Activated naive CD4-positive, alpha-beta T cell treated with Interleukin-2 at 50 U/mL for 16 hours (primary cell): ENCODE results near the gene CUEDC1.

ENCODE experiments used
- DNase-seq: peaks from one replicate; pipeline ENCODE4 v3.0.0-alpha.2; 2020

Gene CUEDC1

DNA sequence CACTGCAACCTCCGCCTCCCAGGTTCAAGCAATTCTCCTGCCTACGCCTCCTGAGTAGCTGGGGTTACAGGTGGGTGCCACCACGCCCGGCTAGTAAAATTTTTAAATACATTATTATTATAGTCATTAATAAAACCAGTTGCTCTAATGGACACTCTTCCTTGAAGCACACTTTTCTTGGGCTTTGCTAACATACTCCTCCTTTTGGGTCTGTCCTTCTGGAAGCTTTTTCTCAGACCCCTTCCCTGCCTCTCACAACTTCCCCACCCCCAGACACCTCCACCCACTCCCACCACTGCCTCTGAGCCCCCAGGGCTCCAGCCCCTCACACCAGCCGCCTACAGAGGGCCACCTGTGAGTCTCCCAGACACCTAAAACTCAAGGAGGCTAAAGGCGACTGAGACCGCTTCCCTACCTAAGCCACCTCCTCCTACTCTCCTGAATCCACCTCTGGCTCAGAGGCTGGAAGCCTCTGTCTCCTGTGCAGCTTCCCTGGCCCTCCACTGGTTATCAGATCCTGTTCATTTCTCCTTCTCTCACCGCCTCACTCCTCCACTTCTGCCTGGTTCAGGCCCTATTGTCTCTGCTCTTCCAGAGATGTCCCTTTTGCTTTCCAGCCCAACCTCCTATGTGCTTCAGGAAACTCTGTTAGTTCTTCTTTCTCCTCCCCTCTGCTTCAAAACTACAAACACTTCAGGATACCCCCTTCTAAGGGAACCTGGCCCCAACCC is 2.1 kb upstream of the CUEDC1 start:
- no peak for DNase-seq

GRCh38 chr17:57956291-57957119 is 1.3 kb upstream of the CUEDC1 start:
- DNase-seq = peak; percentile 38

DNA sequence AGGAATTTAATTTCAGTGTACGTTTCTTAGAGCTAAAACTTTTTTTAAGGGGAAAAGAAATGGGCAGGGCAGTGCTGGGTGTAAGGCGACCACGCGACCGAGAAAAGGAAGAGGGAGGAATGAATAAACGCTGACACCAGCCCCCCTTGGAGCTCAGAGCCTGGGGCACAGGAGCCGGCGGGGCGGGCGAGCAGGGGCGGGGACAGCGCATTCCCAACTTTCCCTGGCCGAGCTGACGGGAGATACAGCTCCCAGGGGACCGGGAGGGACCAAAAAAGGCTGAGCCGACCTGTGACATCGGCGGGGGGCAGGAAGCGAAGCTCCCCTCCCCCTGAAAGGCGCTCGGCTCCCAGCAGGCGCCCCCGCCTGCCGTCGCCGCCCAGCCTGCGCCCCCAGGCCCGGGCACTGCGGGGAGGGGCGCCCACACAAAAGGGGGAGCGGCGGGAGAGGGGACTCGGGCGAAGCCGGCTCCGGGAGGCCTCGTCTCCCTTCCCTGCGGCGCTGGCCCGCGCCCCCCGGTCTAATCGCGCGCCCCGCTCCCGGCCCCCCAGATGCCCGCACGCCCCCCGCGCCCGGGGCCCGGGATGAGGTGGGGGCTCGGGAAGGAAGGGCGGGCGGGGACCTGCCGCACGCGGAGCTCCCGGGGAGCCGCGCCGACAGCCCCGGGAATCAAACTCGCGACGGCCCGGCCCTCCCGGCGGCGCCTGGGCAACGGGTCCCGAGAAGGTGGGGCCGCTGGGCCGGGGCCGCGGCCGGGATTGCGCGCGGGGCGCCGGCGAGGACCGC is 622 bp downstream of the CUEDC1 start:
- DNase-seq = no peak

DNA sequence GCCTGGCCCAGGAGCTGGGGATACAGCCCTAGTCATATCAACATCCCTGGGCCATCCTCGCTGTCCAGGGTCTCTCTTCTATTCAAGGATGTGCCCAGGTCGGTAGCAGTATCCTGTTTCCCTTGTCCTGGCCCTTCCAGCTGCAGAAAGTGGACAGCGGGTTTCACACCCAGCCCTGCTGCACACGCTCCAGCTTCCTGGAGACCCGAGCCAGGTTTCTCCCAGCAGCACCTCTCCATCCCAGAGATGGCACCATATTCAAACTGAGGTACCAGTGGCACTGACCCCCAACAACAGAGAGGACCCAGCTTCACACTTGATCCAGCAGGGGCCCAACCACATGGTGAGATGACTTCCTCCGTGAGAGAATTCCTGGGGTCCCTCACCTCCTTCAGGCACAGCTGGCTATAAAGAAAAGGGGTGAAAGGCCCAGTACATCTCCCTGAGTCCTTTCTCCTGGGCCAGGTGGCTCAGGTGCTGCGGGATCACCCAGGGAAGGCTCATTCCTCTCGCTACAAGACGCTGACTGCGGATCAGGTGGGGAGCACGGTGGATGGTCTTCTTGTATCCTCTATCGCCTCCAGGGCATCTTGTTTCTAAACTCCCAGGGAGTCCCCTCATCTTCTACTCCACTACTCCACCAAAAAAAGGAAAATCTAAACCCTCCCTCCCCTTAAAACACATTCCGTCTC is 1.4 kb downstream of the CUEDC1 start:
- DNase-seq = no peak

DNA sequence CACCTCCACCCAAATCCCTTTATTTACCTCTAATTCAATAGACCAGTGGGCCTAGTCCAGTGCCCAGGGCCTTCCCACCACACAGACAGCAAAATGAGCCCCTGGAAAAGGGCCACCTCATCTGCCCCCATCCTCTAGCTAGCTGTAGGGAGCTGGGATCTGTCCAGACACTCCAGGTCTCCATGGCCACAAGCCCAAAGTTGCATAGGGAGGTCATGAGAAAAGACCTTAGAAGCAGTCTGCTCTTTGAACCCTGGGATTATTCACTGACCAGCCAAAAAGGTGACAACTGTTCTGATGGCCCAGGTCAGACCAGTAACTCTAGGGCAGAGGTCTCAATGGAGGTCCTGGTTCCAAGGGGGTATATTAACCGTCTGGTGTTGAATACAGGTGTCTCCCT is 2.0 kb downstream of the CUEDC1 start:
- no peak for DNase-seq

- no peak for DNase-seq
Observed at GRCh38 chr17:57949649-57950048, 5.6 kb downstream of the CUEDC1 start.

DNA sequence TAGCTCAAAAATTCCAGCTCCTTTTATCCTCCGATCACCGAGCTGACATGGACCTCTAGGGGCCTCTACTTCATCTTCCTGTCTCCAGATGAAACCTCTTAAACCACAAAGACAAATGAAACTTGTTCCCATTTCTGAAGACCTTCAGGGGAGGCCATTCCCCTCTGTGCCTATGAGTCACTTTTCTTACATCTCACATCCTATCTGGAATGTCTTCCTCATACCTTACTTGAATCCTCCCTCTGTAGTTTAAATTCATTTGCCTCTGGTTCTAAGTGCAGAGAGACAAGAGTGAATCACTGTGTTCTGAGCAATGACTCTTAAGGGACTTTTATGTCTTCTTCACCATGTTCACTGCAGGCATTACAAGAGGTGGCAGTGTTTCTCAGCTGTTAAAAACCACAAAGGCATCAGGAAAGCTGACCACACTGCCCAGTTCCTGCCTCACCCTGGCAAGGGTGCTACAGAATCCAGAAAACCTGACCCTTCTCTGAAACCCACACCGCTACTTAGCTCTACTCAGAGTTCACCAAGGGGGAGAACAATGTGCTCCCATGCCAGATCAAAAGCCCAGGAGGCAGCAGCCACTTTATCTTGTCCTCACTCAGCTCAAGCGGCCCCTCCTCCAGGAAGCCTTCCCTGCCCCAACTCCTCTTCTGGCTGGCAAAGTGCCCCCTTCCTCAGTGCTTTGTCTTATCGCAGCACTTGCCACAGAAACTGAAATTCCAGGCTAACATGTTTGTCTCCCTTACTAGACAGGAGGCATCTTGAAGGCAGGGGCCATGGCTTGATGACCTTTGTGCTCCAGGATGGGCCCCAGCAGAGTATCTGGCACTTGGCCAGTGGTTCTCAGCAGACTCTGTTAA is 6.4 kb downstream of the CUEDC1 start:
- DNase-seq = no peak

- no peak for DNase-seq
Observed at GRCh38 chr17:57948169-57948554, 7.0 kb downstream of the CUEDC1 start.

DNA sequence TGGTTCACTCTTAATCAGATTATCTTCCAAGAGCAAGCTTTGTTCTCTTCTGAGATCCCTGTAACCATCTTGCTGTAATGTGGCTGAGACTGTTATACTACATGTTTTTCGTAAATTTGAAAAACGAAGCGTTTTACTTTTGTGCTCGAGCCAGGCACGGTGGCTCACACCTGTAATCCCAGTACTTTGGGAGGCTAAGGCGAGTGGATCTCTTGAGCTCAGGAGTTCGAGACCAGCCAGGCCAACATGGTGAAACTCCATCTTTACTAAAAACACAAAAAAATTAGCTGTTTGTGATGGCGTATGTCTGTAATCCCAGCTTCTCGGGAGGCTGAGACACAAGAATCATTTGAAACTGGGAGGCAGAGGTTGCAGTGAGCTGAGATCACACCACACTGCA is 7.8 kb downstream of the CUEDC1 start:
- no peak for DNase-seq

DNA sequence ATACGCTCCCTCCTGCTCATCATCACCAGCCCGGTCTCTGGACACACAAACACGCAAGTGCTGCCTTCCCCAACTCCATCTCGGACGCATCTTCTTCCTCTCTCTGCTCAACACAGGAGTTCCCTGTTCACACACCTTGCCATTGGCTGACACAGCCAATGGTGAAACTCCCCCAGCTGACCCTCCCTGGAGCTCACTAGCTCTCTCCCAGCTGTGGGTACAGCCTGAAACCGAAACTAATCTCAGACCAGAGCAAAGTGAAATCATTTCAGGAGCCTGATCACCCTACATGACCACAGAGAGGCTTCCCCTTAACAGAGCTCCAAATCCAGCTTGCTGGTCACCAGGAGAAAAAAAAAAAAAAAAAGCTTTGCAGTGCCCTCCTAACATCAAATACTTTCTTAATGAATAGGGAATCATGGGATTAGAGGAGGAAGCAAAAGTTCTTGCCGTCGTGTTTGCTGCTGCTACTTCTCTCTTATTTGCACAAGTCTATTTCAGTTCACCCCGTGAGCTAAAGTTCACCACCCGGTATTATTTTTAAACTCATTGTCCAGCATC is 8.3 kb downstream of the CUEDC1 start:
- peak; percentile 20 for DNase-seq

GRCh38 chr17:57945996-57946797 is 9.0 kb downstream of the CUEDC1 start:
- no peak for DNase-seq

GRCh38 chr17:57944908-57945307 is 10.3 kb downstream of the CUEDC1 start:
- no peak for DNase-seq

DNA sequence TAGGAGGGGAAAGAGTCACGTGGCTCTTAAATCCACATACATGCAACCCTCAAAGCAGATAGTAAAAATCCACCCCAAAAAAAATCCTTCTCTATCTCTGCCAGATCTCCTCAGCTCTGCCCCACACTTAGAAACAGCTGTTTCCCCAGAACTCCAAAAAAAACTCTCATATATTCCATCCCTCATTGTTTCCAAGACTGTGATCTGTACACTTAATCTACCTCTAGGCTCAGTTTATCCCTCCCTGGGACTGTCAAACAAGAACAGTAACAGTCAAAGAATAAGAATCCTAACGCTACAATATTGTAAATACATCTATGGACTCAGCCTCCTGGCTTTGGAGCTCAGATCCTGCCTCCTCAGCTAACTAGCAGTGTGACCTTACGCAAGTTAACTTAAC is 11.6 kb downstream of the CUEDC1 start:
- no peak for DNase-seq

DNA sequence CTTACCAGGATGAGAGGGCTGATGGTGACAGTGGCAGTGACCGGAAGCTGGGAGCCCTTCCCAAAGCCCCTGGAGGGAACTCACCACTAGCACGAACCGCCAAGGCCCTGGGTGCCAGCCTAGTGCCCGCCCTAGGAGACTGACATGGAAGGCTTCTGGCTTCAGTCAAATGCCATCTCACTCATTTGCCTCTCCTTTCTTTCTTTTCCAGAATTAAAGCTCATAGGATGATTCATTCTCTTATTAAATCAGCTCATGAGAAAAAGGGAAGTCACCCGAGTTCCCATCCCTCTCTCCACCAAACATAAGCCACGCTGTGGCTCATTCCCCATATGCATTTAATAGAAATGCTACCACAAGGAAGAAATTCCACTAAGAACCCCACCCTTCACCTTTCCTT is 12.1 kb downstream of the CUEDC1 start:
- no peak for DNase-seq

- DNase-seq = no peak
Observed at GRCh38 chr17:57941384-57942370, 13.5 kb downstream of the CUEDC1 start.

- DNase-seq = no peak
Observed at GRCh38 chr17:57940653-57941329, 14.4 kb downstream of the CUEDC1 start.

DNA sequence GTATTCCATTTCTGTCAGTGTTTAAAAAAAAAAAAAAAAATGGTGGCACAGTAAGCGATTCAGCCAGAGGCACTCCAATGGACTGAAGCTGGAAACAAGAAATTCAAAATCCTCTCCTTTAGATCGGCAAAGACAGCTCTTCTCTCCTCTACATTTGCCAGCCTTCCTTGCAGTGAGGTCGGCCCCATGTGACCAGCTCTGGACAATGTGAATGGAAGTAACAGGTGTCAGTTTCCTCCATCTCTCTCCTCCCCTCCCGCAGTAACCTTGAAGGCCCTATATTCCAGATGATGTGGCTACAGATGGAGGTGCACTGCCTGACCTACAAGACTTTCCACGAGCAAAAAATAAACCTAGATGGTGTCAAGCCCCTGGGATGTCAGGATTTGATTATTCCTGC is 15.0 kb downstream of the CUEDC1 start:
- no peak for DNase-seq

GRCh38 chr17:57939797-57940196 is 15.4 kb downstream of the CUEDC1 start:
- DNase-seq = no peak

GRCh38 chr17:57938061-57938502 is 17.1 kb downstream of the CUEDC1 start:
- no peak for DNase-seq
